HG02571 (cell line): ENCODE results near the gene DMWD.

ENCODE experiments used
- ATAC-seq: cut with Tn5 transposase; IDR thresholded peaks from one replicate; pipeline ENCODE4 v1.9.1; 2021; ENCODE audit warnings: mild to moderate bottlenecking, moderate library complexity; ENCODE audit not compliant: unreplicated experiment

Gene DMWD

GRCh38 chr19:45792470-45793177, at the start of gene DMWD:
TSS of gene DMWD (minus strand) at chr19:45792845. CDS start at chr19:45792756, 89 bp downstream.
- ATAC-seq: peak; percentile 92

GRCh38 chr19:45842198-45842597, 49.6 kb upstream of the DMWD start:
- no peak for ATAC-seq

- ATAC-seq: no peak
Measured at GRCh38 chr19:45834970-45835369, 42.3 kb upstream of the DMWD start.

GRCh38 chr19:45828945-45829344, 36.3 kb upstream of the DMWD start:
- no peak for ATAC-seq

- no peak for ATAC-seq
Measured at GRCh38 chr19:45828523-45828922, 35.9 kb upstream of the DMWD start.

- ATAC-seq: no peak
Measured at GRCh38 chr19:45827459-45828093, 34.9 kb upstream of the DMWD start.

GRCh38 chr19:45826934-45827333, 34.3 kb upstream of the DMWD start:
- no peak for ATAC-seq

GRCh38 chr19:45825917-45826893, 33.6 kb upstream of the DMWD start:
- no peak for ATAC-seq

GRCh38 chr19:45825263-45825605, 32.6 kb upstream of the DMWD start:
- no peak for ATAC-seq

- no peak for ATAC-seq
Measured at GRCh38 chr19:45824531-45825262, 32.1 kb upstream of the DMWD start.

- ATAC-seq: no peak
Measured at GRCh38 chr19:45824041-45824471, 31.4 kb upstream of the DMWD start.

- ATAC-seq: no peak
Measured at GRCh38 chr19:45823182-45823581, 30.5 kb upstream of the DMWD start.

GRCh38 chr19:45822716-45823115, 30.1 kb upstream of the DMWD start:
- no peak for ATAC-seq

GRCh38 chr19:45821570-45821969, 28.9 kb upstream of the DMWD start:
- ATAC-seq: no peak

GRCh38 chr19:45821103-45821521, 28.5 kb upstream of the DMWD start:
- ATAC-seq: no peak

GRCh38 chr19:45820413-45821102, 27.9 kb upstream of the DMWD start:
- ATAC-seq: no peak

- no peak for ATAC-seq
Measured at GRCh38 chr19:45819769-45820168, 27.1 kb upstream of the DMWD start.

- no peak for ATAC-seq
Measured at GRCh38 chr19:45817725-45818301, 25.2 kb upstream of the DMWD start.

- ATAC-seq: peak; percentile 77
Measured at GRCh38 chr19:45817010-45817724, 24.5 kb upstream of the DMWD start.
